Measurements from ENCODE around the gene KDM4B.

The KDM4B gene

GRCh38 chr19:5036698-5037563 is 68.0 kb downstream of the KDM4B start:
- DNase-seq, result no peak

- no peak for DNase-seq
These were observed 69.0 kb downstream of the KDM4B start for GRCh38 chr19:5037936-5038335.

- DNase-seq, result no peak
These were observed 69.8 kb downstream of the KDM4B start for GRCh38 chr19:5038631-5039271.

GRCh38 chr19:5039642-5040543 is 71.0 kb downstream of the KDM4B start:
- no peak for DNase-seq

GRCh38 chr19:5040544-5041167 is 71.7 kb downstream of the KDM4B start:
- no peak for DNase-seq

GRCh38 chr19:5041168-5041912 is 72.4 kb downstream of the KDM4B start:
- no peak for DNase-seq

- DNase-seq, result no peak
These were observed 72.9 kb downstream of the KDM4B start for GRCh38 chr19:5041913-5042187.

- DNase-seq, result no peak
These were observed 73.6 kb downstream of the KDM4B start for GRCh38 chr19:5042556-5042955.

- no peak for DNase-seq
These were observed 76.1 kb downstream of the KDM4B start for GRCh38 chr19:5045029-5045428.

- no peak for DNase-seq
These were observed 77.0 kb downstream of the KDM4B start for GRCh38 chr19:5045956-5046338.

- no peak for DNase-seq
These were observed 77.6 kb downstream of the KDM4B start for GRCh38 chr19:5046339-5047039.

GRCh38 chr19:5047251-5047935 is 78.5 kb downstream of the KDM4B start:
- no peak for DNase-seq

GRCh38 chr19:5048091-5048726 is 79.3 kb downstream of the KDM4B start:
- DNase-seq, result peak; percentile 32

- no peak for DNase-seq
These were observed 80.0 kb downstream of the KDM4B start for GRCh38 chr19:5048727-5049553.

- no peak for DNase-seq
These were observed 80.6 kb downstream of the KDM4B start for GRCh38 chr19:5049561-5049960.

- no peak for DNase-seq
These were observed 81.2 kb downstream of the KDM4B start for GRCh38 chr19:5050067-5050656.

GRCh38 chr19:5050905-5051304 is 82.0 kb downstream of the KDM4B start:
- no peak for DNase-seq

GRCh38 chr19:5051619-5052018 is 82.7 kb downstream of the KDM4B start:
- no peak for DNase-seq

GRCh38 chr19:5052515-5052914 is 83.6 kb downstream of the KDM4B start:
- DNase-seq, result no peak

Measured in activated T-cell treated with anti-CD3 and anti-CD28 coated beads for 4 hours (primary cell).